Mucosa of stomach (tissue), 1 donor: ENCODE measurements around the gene PTTG1IP.

Source experiments
- H3K27me3 ChIP-seq: one replicate; pipeline ENCODE4 v1.7.0; 2013; ENCODE audit warnings: mild to moderate bottlenecking, low read length; ENCODE audit not compliant: control insufficient read depth, insufficient read depth
- H3K36me3 ChIP-seq: one replicate; pipeline ENCODE4 v1.7.0; 2013; ENCODE audit warnings: low read length; ENCODE audit not compliant: control insufficient read depth, insufficient read depth
- H3K4me1 ChIP-seq: one replicate; pipeline ENCODE4 v1.7.0; 2013; ENCODE audit warnings: mild to moderate bottlenecking, low read length; ENCODE audit not compliant: control insufficient read depth, insufficient read depth
- H3K4me3 ChIP-seq: one replicate; pipeline ENCODE4 v1.7.0; 2013; ENCODE audit warnings: low read length
- H3K9ac ChIP-seq: one replicate; pipeline ENCODE4 v1.7.0; 2013; ENCODE audit warnings: mild to moderate bottlenecking, low read length, moderate library complexity
- H3K9me3 ChIP-seq: one replicate; pipeline ENCODE4 v1.7.0; 2013; ENCODE audit warnings: mild to moderate bottlenecking, low read length, moderate library complexity; ENCODE audit not compliant: control insufficient read depth
- donor health status: Pancreatic carcinoma.

PTTG1IP gene

DNA sequence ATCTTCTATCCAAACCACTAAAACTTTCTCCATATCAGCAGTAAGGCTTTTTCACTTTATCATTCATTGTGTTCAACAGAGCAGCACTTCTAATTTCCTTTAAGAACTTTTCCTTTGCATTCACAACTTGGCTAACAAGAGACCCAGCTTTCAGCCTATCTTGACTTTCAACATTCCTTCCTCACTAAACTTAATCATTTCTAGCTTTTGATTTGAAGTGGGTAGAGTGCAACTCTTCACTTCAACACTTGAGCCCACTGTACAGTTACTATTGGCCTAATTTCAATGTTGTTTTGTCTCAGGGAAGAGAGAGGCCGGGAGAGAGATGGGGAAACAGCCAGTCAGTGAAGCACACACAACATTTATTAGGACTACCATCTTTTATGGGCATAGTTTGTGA lies 73.8 kb downstream of the PTTG1IP start:
- Histone ChIP-seq H3K4me3 (no peak overlapping the region), H3K4me1 (peaks cover 12% of the 10 kb centered on the region), H3K27me3 (no peaks in the 10 kb centered on the region), H3K36me3 (no peaks in the 10 kb centered on the region), H3K9ac (no peak overlapping the region), H3K9me3 (no peaks in the 10 kb centered on the region)
